Pancreas (tissue), 10 donors: ENCODE results near the gene ACHE. TPM values are rescaled to one million over a fixed set of nuclear protein-coding genes. Genes with fewer than 3 reads are reported as not detected.
A peak's percentile ranks its signal among the peaks of the same experiment; 100 is the strongest.
"Not testable (repeated sequence)": the region's sequence is repeated elsewhere in the genome, so short reads cannot be mapped to it uniquely, and the experiment has no call there.

ENCODE experiments used
- ATAC-seq, 4 donors: fragments of 200-7000 bp; cut with Tn5 transposase; one replicate each; pipeline versions ENCODE4 v1.8.0 to v1.9.1; 2020; ENCODE audit warnings: mild to moderate bottlenecking in 4 of 4, moderate library complexity in 4 of 4
- DNase-seq, 6 donors: peaks; one replicate each; pipeline ENCODE4 v3.0.0-alpha.2; 2020
- FAIRE-seq: peaks from 2 replicates; lab custom pipeline; 2012; peaks lifted over from hg19 to GRCh38; lab: Jason Lieb, UNC
- H3K27ac ChIP-seq, 4 donors: fragments of 200-600 bp; sonication (generic); 1 replicate in 3 of 4; 2 replicates in 1 of 4; pipeline versions ENCODE4 v1.5.0 to v1.8.0; 2020
- H3K27me3 ChIP-seq, 4 donors: fragments of 200-600 bp; one replicate each; pipeline ENCODE4 v1.8.0; 2021
- H3K36me3 ChIP-seq, 3 donors: fragments of 200-600 bp; sonication (generic) in 1 of 3; one replicate each; pipeline versions ENCODE4 v1.5.0 to v1.8.0; 2020 to 2021
- H3K4me1 ChIP-seq, 3 donors: fragments of 200-600 bp; one replicate each; pipeline ENCODE4 v1.8.0; 2021
- H3K4me3 ChIP-seq, 4 donors: fragments of 200-600 bp; sonication (generic) in 2 of 4; one replicate each; pipeline versions ENCODE4 v1.5.0 to v1.8.0; 2020 to 2021
- H3K9me3 ChIP-seq, 4 donors: fragments of 200-600 bp; one replicate each; pipeline ENCODE4 v1.8.0; 2021
- WGBS, 2 donors: extraction: QIAGEN DNeasy Blood & Tissue Kit; methylation state at CpG; one replicate each; pipeline ENCODE4 v1.1.7; 2013; 5-methylcytosine and 5-hydroxymethylcytosine counted together
- intact Hi-C, 3 donors: fragments of 100-400 bp; cut with DNase I; formaldehyde crosslinking; loops; one replicate each; pipeline versions ENCODE4 v1.11.1 to v1.14.2; 2022
- polyA plus RNA-seq, 2 donors: library from polyadenylated mRNA; stranded (reverse); fragments of 200-250 nt; gene quantifications; one replicate each; pipeline ENCODE4 v1.2.3, GENCODE V29; 2013
- total RNA-seq, 6 donors: library from RNA; stranded (reverse); fragmentation: NEBNext Ultra II Directional in 4 of 6; extraction: Animal tissue kit (Norgen Biotek cat#: 25700) in 4 of 6; gene quantifications; one replicate each; pipeline versions ENCODE4 v1.2.1 to v1.2.4, GENCODE V29; 2021 to 2023
- TF ChIP-seq, protein P1 (sequence below), 4 donors: fragments of 200-600 bp; sonication (generic) in 3 of 4; IDR thresholded peaks; one replicate each; pipeline versions ENCODE4 v1.5.0 to v1.8.0; 2021; ENCODE audit warnings: antibody characterized with exemption in 4 of 4
- donor health status: healthy with polysubstance abuse.
- donor health status: DM: no; HTN: no; CAD: no; lungs with moderate emphysema.
- donor health status: DM: no; HTN: no; CAD: no.
- donor health status: control.
- donor health status: control.
- donor health status: Bipolar disorder and iron deficiency.
- donor health status: DM: yes; HTN: yes; CAD: no.
- donor health status: DM: no; HTN: no; CAD: no.
- donor health status: DM: no; HTN: no; CAD: no.
- donor health status: DM: yes; HTN: yes; CAD: no.

The ACHE gene
- total and polyA plus RNA-seq, 8 donors, result 1.2 to 10.9 (median 3.2) TPM

DNA sequence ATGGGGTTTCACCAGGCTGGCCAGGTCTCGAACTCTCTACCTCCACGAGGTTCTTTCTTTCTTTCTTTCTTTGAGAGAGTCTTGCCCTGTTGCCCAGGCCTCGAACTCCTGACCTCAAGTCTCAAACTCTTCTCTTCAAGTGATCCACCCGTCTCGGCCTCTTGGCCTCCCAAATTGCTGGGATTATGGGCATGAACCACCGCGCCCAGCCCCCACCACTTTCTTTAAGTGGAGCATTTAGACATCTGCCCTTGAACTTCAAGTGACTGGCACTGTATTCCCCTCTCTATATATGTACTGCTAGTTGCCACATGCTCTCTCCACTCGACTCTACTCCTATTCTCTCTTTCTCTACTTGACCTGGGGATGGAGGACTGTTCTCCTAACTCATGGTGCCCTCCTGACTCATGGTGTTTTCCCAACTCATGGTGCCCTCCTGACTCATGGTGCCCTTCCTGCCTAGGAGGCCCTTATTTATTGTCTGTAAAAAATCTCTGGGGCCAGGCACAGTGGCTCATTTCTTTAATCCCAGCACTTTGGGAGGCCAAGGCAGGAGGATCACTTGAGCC is 19.3 kb upstream of the ACHE start:
- Histone ChIP-seq H3K4me3 (no peak overlapping the region), H3K4me1 (peaks cover 0 to 7% (median 6%) of the 10 kb centered on the region in 3 donors), H3K27me3 (no peaks in the 10 kb centered on the region), H3K27ac (peak overlapping the region in 1 of 4 donors; percentile 20), H3K36me3 (no peaks in the 10 kb centered on the region), H3K9me3 (no peaks in the 10 kb centered on the region)
- ATAC-seq (no peak), DNase-seq (no peak), FAIRE-seq (no peak)
- TF ChIP-seq, protein P1, sequence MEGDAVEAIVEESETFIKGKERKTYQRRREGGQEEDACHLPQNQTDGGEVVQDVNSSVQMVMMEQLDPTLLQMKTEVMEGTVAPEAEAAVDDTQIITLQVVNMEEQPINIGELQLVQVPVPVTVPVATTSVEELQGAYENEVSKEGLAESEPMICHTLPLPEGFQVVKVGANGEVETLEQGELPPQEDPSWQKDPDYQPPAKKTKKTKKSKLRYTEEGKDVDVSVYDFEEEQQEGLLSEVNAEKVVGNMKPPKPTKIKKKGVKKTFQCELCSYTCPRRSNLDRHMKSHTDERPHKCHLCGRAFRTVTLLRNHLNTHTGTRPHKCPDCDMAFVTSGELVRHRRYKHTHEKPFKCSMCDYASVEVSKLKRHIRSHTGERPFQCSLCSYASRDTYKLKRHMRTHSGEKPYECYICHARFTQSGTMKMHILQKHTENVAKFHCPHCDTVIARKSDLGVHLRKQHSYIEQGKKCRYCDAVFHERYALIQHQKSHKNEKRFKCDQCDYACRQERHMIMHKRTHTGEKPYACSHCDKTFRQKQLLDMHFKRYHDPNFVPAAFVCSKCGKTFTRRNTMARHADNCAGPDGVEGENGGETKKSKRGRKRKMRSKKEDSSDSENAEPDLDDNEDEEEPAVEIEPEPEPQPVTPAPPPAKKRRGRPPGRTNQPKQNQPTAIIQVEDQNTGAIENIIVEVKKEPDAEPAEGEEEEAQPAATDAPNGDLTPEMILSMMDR (IDR thresholded peaks at IDR 0.05), result no peak
- WGBS, 2 donors, result 83 to 88% methylated on average over 8 of the region's 8 CpGs
- intact Hi-C loops, result no loop called here

DNA sequence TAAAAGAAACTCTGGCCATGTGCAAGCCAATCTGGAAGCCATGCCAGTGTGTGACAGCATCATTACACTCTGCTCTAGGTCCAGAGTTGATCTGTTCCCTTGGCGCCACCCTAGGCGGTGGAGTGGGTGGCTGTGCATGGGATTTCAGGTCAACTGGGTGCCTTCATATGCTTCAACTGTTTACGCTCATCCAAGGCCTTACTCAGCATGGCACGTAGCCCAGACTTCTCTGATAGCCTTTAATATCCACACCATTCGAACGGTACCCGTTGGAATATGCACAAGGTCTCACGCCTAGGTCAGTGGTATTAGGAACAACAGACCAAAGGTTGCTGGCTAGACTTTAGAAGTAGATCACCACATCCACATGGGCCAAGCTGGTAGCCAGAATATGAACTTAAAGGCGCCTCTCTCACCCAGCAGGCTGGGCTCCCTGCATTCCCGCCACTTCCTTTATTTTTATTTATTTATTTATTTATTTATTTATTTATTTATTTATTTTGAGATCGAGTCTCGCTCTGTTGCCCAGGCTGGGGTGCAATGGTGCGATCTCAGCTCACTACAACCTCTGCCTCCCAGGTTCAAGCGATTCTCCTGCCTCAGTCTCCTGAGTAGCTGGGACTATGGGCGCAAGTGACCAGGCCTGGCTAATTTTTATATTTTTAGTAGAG is 18.7 kb upstream of the ACHE start:
- H3K4me1 ChIP-seq, result peaks cover 0 to 7% (median 6%) of the 10 kb centered on the region in 3 donors
- no peak for FAIRE-seq
- peak in 5 of 6 donors; percentile 63 to 79 (median 71) for DNase-seq
- ATAC-seq, result peak; percentile 79 to 92 (median 90)
- no peak overlapping the region for H3K4me3 ChIP-seq
- TF ChIP-seq, protein P1 (IDR thresholded peaks at IDR 0.05), result no peak
- 58 to 62% methylated on average over 15 of the region's 15 CpGs for WGBS, 2 donors
- H3K27ac ChIP-seq, result peak overlapping the region in 2 of 4 donors; percentile 20 to 41
- H3K36me3 ChIP-seq, result no peaks in the 10 kb centered on the region
- no peaks in the 10 kb centered on the region for H3K27me3 ChIP-seq
- H3K9me3 ChIP-seq, result no peaks in the 10 kb centered on the region
- intact Hi-C loops, result no loop called here

DNA sequence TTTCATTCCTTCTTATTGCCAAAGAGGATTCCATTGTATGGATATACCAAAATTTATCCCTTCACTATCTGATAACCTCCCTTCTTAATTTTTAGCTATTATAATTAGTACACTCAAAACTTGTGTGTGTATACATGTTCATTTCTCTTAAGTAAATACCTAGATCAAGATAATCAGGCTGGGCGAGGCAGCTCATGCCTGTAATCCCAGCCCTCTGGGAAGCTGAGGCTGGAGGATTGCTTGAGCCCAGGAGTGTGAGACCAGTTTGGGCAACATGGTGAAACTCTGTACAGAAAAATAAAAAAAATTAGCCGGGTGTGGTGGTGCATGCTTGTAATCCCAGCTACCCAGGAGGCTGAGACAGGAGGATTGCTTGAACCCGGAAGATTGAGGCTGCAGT is 15.8 kb upstream of the ACHE start:
- Histone ChIP-seq H3K9me3 (no peaks in the 10 kb centered on the region), H3K27me3 (no peaks in the 10 kb centered on the region), H3K36me3 (no peaks in the 10 kb centered on the region), H3K4me3 (no peak overlapping the region), H3K4me1 (peaks cover 0 to 7% (median 6%) of the 10 kb centered on the region in 3 donors), H3K27ac (no peak overlapping the region)
- intact Hi-C loops, result no loop called here
- 76 to 78% methylated on average over 3 of the region's 3 CpGs for WGBS, 2 donors
- TF ChIP-seq, protein P1 (IDR thresholded peaks at IDR 0.05), result no peak
- FAIRE-seq (no peak), DNase-seq (no peak), ATAC-seq (no peak)

DNA sequence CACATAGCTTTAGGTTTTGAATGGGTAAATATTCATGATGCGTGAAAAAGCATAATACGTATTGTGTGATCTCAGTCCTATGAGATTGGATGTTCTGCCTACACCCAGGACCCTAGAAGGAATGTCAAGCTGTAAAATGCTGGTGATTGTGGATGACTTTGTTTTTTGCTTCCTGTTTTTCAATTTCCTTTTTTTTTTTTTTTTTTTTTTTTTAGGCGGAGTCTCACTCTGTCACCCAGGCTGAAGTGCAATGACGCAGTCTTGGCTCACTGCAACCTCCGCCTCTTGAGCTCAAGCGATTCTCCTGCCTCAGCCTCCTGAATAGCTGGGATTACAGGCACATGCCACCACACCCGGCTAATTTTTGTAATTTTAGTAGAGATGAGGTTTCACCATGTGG is 14.8 kb upstream of the ACHE start:
- DNase-seq, H3K9me3 ChIP-seq, ATAC-seq, H3K27me3 ChIP-seq, FAIRE-seq, H3K4me3 ChIP-seq, H3K4me1 ChIP-seq, H3K36me3 ChIP-seq, H3K27ac ChIP-seq, intact Hi-C loops: not testable (repeated sequence)
- WGBS, 2 donors, result 80 to 83% methylated on average over 6 to 7 of the region's 7 CpGs

DNA sequence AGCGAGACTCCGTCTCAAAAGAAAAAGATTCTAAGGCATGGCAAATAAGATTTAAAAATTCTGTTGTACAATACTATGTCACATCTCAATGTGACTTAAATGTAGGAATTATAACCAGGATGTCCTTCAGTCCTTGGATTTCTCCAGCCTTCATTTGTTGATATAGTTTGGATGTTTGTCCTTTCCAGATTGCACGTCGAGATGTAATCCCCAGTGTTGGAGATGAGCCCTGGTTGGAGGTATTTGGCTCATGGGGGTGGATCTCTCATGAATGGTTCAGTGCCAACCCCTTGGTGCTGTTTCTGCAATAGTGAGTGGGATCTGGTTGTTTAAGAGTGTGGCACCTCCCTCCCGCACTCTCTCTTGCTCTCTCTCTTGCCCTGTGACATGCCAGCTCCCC is 12.8 kb upstream of the ACHE start:
- no peaks in the 10 kb centered on the region for H3K36me3 ChIP-seq
- intact Hi-C loops, result no loop called here
- DNase-seq, result no peak
- TF ChIP-seq, protein P1 (IDR thresholded peaks at IDR 0.05), result no peak
- FAIRE-seq, result no peak
- ATAC-seq, result no peak
- H3K9me3 ChIP-seq, result no peaks in the 10 kb centered on the region
- H3K27me3 ChIP-seq, result no peaks in the 10 kb centered on the region
- H3K27ac ChIP-seq, result no peak overlapping the region
- no peak overlapping the region for H3K4me3 ChIP-seq
- 92 to 93% methylated on average over 5 of the region's 5 CpGs for WGBS, 2 donors
- H3K4me1 ChIP-seq, result peaks cover 0 to 3% (median 0%) of the 10 kb centered on the region in 3 donors
